ENCODE results near the gene PTGDR.

DNA sequence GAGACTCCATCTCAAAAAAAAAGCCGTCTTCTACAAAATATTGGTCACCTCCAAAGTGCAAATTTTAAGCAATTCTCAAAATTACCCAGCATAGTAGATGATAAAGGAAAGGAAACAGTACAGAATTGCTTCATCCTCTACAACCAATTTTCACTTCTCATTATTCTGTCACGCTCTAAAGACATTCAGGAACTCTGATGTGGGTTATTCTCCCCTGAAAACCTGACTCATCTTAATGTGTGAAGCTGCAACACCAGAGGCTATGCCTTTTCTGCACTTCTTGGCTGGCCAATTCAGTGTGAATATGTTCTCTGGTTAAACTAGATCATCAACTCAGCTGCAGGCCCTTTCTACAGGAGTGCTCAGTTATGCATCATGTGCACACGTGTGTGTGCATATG is 57.6 kb downstream of the PTGDR start:
- TF ChIP-seq POLR2A (IDR thresholded peaks at IDR 0.05): no peak
- TF ChIP-seq, protein P1, sequence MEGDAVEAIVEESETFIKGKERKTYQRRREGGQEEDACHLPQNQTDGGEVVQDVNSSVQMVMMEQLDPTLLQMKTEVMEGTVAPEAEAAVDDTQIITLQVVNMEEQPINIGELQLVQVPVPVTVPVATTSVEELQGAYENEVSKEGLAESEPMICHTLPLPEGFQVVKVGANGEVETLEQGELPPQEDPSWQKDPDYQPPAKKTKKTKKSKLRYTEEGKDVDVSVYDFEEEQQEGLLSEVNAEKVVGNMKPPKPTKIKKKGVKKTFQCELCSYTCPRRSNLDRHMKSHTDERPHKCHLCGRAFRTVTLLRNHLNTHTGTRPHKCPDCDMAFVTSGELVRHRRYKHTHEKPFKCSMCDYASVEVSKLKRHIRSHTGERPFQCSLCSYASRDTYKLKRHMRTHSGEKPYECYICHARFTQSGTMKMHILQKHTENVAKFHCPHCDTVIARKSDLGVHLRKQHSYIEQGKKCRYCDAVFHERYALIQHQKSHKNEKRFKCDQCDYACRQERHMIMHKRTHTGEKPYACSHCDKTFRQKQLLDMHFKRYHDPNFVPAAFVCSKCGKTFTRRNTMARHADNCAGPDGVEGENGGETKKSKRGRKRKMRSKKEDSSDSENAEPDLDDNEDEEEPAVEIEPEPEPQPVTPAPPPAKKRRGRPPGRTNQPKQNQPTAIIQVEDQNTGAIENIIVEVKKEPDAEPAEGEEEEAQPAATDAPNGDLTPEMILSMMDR (IDR thresholded peaks at IDR 0.05): no peak
